Subcutaneous abdominal adipose tissue (tissue), 5 donors: ENCODE results near the gene FRAT1.

ENCODE experiments used
- H3K27ac ChIP-seq: one replicate; pipeline ENCODE4 v1.7.0; 2013; ENCODE audit warnings: low read depth, mild to moderate bottlenecking, inconsistent platforms, low read length, moderate library complexity
- H3K27me3 ChIP-seq, 5 donors: one replicate each; pipeline ENCODE4 v1.7.0; 2013; ENCODE audit warnings: low read length in 5 of 5, inconsistent platforms in 1 of 5; ENCODE audit not compliant: control insufficient read depth in 5 of 5, insufficient read depth in 4 of 5
- H3K36me3 ChIP-seq, 5 donors: one replicate each; pipeline ENCODE4 v1.7.0; 2013; ENCODE audit warnings: low read length in 5 of 5; ENCODE audit not compliant: control insufficient read depth in 5 of 5, insufficient read depth in 5 of 5
- H3K4me1 ChIP-seq, 5 donors: one replicate each; pipeline ENCODE4 v1.7.0; 2013; ENCODE audit warnings: low read length in 5 of 5, mild to moderate bottlenecking in 3 of 5, moderate library complexity in 1 of 5; ENCODE audit not compliant: control insufficient read depth in 5 of 5, insufficient read depth in 5 of 5
- H3K4me3 ChIP-seq, 5 donors: one replicate each; pipeline ENCODE4 v1.7.0; 2013; ENCODE audit warnings: low read length in 5 of 5, low read depth in 1 of 5
- H3K9ac ChIP-seq, 5 donors: one replicate each; pipeline ENCODE4 v1.7.0; 2013; ENCODE audit warnings: low read length in 5 of 5, mild to moderate bottlenecking in 4 of 5, moderate library complexity in 3 of 5
- H3K9me3 ChIP-seq, 5 donors: one replicate each; pipeline ENCODE4 v1.7.0; 2013; ENCODE audit warnings: low read length in 5 of 5; ENCODE audit not compliant: control insufficient read depth in 5 of 5
- donor health status: healthy.
- donor health status: healthy.
- donor health status: healthy.
- donor health status: healthy.
- donor health status: healthy.

FRAT1 gene

GRCh38 chr10:97325754-97326153 is 6.7 kb downstream of the FRAT1 start:
- no peak overlapping the region for H3K27ac ChIP-seq
- H3K9ac ChIP-seq, result no peak overlapping the region
- H3K4me3 ChIP-seq, result no peak overlapping the region
- no peaks in the 10 kb centered on the region for H3K27me3 ChIP-seq
- H3K36me3 ChIP-seq, result peaks cover 2 to 14% (median 9%) of the 10 kb centered on the region in 5 donors
- peaks cover 4 to 28% (median 24%) of the 10 kb centered on the region in 5 donors for H3K4me1 ChIP-seq
- H3K9me3 ChIP-seq, result no peaks in the 10 kb centered on the region

GRCh38 chr10:97327348-97328294 is 8.6 kb downstream of the FRAT1 start:
- H3K9ac ChIP-seq, result no peak overlapping the region
- no peak overlapping the region for H3K4me3 ChIP-seq
- H3K27ac ChIP-seq, result no peak overlapping the region
- H3K9me3 ChIP-seq, result no peaks in the 10 kb centered on the region
- peaks cover 2 to 14% (median 9%) of the 10 kb centered on the region in 5 donors for H3K36me3 ChIP-seq
- no peaks in the 10 kb centered on the region for H3K27me3 ChIP-seq
- peaks cover 2 to 28% (median 26%) of the 10 kb centered on the region in 5 donors for H3K4me1 ChIP-seq

GRCh38 chr10:97328646-97329453 is 9.8 kb downstream of the FRAT1 start:
- H3K9me3 ChIP-seq, result no peaks in the 10 kb centered on the region
- H3K4me3 ChIP-seq, result no peak overlapping the region
- H3K27me3 ChIP-seq, result no peaks in the 10 kb centered on the region
- H3K9ac ChIP-seq, result no peak overlapping the region
- H3K36me3 ChIP-seq, result peaks cover 2 to 14% (median 9%) of the 10 kb centered on the region in 5 donors
- H3K4me1 ChIP-seq, result peaks cover 2 to 40% (median 38%) of the 10 kb centered on the region in 5 donors
- H3K27ac ChIP-seq, result no peak overlapping the region

GRCh38 chr10:97329766-97330165 is 10.7 kb downstream of the FRAT1 start:
- no peaks in the 10 kb centered on the region for H3K27me3 ChIP-seq
- H3K27ac ChIP-seq, result no peak overlapping the region
- H3K36me3 ChIP-seq, result peaks cover 2 to 14% (median 9%) of the 10 kb centered on the region in 5 donors
- H3K4me3 ChIP-seq, result no peak overlapping the region
- no peak overlapping the region for H3K9ac ChIP-seq
- H3K4me1 ChIP-seq, result peaks cover 2 to 41% (median 40%) of the 10 kb centered on the region in 5 donors
- H3K9me3 ChIP-seq, result no peaks in the 10 kb centered on the region

- H3K4me3 ChIP-seq, result peak overlapping the region in 1 of 5 donors; percentile 86
- H3K27ac ChIP-seq, result no peak overlapping the region
- H3K27me3 ChIP-seq, result no peaks in the 10 kb centered on the region
- no peaks in the 10 kb centered on the region for H3K9me3 ChIP-seq
- peaks cover 2 to 49% (median 44%) of the 10 kb centered on the region in 5 donors for H3K4me1 ChIP-seq
- peak overlapping the region in 1 of 5 donors; percentile 20 for H3K9ac ChIP-seq
- H3K36me3 ChIP-seq, result peaks cover 2 to 14% (median 9%) of the 10 kb centered on the region in 5 donors
Measured at GRCh38 chr10:97331153-97331703, 12.2 kb downstream of the FRAT1 start.

- H3K27me3 ChIP-seq, result no peaks in the 10 kb centered on the region
- H3K4me1 ChIP-seq, result peaks cover 2 to 63% (median 54%) of the 10 kb centered on the region in 5 donors
- peak overlapping the region; percentile 84 for H3K27ac ChIP-seq
- H3K9me3 ChIP-seq, result no peaks in the 10 kb centered on the region
- H3K9ac ChIP-seq, result peak overlapping the region; percentile 17 to 78 (median 75)
- peaks cover 2 to 14% (median 9%) of the 10 kb centered on the region in 5 donors for H3K36me3 ChIP-seq
- peak overlapping the region; percentile 73 to 86 (median 81) for H3K4me3 ChIP-seq
Measured at GRCh38 chr10:97332591-97333350, 13.7 kb downstream of the FRAT1 start.

- Histone ChIP-seq H3K4me1 (peaks cover 2 to 68% (median 54%) of the 10 kb centered on the region in 5 donors), H3K36me3 (peaks cover 2 to 14% (median 9%) of the 10 kb centered on the region in 5 donors), H3K4me3 (peak overlapping the region; percentile 73 to 86 (median 81)), H3K27ac (peak overlapping the region; percentile 84), H3K9ac (peak overlapping the region; percentile 17 to 78 (median 75)), H3K9me3 (no peaks in the 10 kb centered on the region), H3K27me3 (no peaks in the 10 kb centered on the region)
Measured at GRCh38 chr10:97333351-97333600, 14.2 kb downstream of the FRAT1 start.

- Histone ChIP-seq H3K4me3 (peak overlapping the region; percentile 73 to 86 (median 81)), H3K9ac (peak overlapping the region; percentile 17 to 78 (median 75)), H3K27ac (peak overlapping the region; percentile 84), H3K36me3 (peaks cover 2 to 9% (median 5%) of the 10 kb centered on the region in 5 donors), H3K9me3 (no peaks in the 10 kb centered on the region), H3K27me3 (no peaks in the 10 kb centered on the region), H3K4me1 (peaks cover 2 to 68% (median 54%) of the 10 kb centered on the region in 5 donors)
Measured at GRCh38 chr10:97333601-97334369, 14.7 kb downstream of the FRAT1 start.
